MG63 (cell line): Measurements from ENCODE around the gene TAGLN2. TPM values are rescaled to one million over a fixed set of nuclear protein-coding genes. Genes with fewer than 3 reads are reported as not detected.

ENCODE experiments used
- DNase-seq: peaks from one replicate; pipeline ENCODE4 v3.0.0-alpha.2; 2020
- H3K27me3 ChIP-seq: fragments of 250-450 bp; sonication (Bioruptor Pico); 2 replicates; pipeline ENCODE4 v1.5.1; 2020; ENCODE audit warnings: mild to moderate bottlenecking, moderate library complexity
- H3K36me3 ChIP-seq: fragments of 250-450 bp; sonication (Bioruptor Pico); 2 replicates; pipeline ENCODE4 v1.5.1; 2020; ENCODE audit warnings: mild to moderate bottlenecking, moderate library complexity
- H3K4me3 ChIP-seq: fragments of 250-450 bp; sonication (Bioruptor Pico); 2 replicates; pipeline ENCODE4 v1.5.1; 2020; ENCODE audit warnings: mild to moderate bottlenecking, moderate library complexity
- H3K9me3 ChIP-seq: fragments of 250-450 bp; sonication (Bioruptor Pico); 2 replicates; pipeline ENCODE4 v1.5.1; 2020; ENCODE audit warnings: mild to moderate bottlenecking, moderate library complexity
- total RNA-seq: library from RNA; depleted of rRNA; stranded (reverse); fragments of >200 nt; shearing (Covaris generic); gene quantifications from 2 replicates; pipeline ENCODE4 v1.2.3, GENCODE V29; 2014; ENCODE audit warnings: low replicate concordance; rRNA removed

TAGLN2 gene
- total RNA-seq, 1 experiment from 2014 or later: 1,079 TPM

DNA sequence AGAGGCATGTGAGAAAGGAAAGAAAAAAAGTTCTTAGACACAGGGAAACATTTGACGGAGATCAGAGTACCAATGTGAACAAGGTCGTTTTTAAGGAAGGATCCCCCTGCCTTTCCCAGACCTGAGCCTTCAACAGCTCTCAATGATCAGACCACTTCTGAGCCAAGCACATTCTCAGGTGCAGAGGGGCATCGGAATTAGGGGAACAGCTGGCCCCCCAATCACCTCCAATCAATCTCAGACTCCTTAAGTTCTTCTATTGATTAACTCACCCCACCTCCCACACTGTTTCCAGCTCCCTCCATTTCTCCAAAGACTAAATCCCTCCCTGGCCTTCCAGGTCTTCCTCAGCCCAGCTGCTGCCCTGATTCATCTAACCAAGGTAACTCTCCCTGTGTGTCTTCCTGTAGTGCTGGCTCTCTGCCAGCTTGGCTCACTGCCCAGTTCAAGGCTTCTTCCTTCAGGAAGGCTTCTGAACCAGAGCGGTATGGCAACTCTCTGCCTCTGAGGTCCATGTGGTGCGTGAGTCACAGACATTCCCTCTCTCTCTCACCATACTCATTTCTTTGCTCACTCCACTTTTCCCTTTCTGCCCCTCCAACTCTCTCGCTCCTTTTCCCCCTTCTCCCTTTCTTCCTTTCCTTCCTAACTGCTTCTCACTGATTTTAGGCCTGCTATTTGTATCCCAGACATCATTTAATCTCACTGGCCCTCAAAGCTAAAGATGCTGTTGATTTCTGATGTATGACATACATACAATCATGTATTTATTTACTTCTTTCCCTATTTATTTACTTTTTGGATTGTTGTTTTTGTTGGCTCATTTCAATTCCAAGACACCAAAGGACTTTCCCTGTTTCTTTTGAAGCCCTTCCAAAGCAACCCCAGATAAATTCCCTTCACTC lies 43.4 kb downstream of the TAGLN2 start:
- no peaks in the 10 kb centered on the region for H3K9me3 ChIP-seq
- H3K4me3 ChIP-seq: no peak overlapping the region
- no peaks in the 10 kb centered on the region; the same call in 1 of the 2 replicates for H3K36me3 ChIP-seq
- no peaks in the 10 kb centered on the region for H3K27me3 ChIP-seq
- DNase-seq: peak; percentile 98

DNA sequence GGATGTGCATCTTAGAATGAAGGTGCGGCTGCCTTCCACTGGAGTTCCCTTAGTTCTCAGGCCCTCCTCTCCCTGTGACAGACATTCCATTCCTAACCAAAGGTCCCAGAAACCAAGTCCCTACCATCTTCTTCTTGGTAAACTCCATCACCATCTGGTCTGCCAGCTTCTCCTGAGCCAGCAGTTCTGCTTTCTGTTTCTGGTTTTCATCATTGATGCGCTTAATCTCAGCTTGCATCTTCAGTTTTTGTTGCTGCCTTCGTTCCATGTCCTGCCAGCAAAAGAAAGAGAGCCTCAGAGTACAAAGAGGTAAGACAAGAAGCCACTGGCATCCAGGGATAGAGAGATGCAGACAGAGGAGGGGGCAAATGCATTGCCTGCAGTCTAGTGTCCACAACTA lies 44.9 kb downstream of the TAGLN2 start:
- H3K4me3 ChIP-seq: no peak overlapping the region
- H3K36me3 ChIP-seq: no peaks in the 10 kb centered on the region; the same call in 1 of the 2 replicates
- no peaks in the 10 kb centered on the region for H3K27me3 ChIP-seq
- DNase-seq: no peak
- H3K9me3 ChIP-seq: no peaks in the 10 kb centered on the region

DNA sequence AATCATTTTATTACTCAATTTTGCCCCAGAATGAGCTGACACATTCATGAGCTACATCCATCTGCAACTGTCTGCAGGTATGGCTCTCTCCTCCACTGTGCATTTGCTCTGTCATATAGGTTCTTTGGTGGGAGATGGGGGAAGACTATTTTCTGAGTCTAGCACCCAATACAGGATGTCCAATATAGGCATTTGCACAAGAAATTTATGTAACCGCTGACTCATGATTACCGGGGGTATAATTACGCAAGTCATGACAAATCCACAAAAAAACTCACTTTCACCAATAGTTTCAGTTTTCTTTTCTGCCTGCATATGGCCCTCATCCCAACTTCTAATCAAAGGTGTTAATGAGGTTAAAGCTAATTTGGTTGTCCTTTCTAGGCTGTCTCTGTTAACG lies 45.3 kb downstream of the TAGLN2 start:
- DNase-seq: no peak
- Histone ChIP-seq H3K36me3 (no peaks in the 10 kb centered on the region; the same call in 1 of the 2 replicates), H3K9me3 (no peaks in the 10 kb centered on the region), H3K27me3 (no peaks in the 10 kb centered on the region), H3K4me3 (no peak overlapping the region)

DNA sequence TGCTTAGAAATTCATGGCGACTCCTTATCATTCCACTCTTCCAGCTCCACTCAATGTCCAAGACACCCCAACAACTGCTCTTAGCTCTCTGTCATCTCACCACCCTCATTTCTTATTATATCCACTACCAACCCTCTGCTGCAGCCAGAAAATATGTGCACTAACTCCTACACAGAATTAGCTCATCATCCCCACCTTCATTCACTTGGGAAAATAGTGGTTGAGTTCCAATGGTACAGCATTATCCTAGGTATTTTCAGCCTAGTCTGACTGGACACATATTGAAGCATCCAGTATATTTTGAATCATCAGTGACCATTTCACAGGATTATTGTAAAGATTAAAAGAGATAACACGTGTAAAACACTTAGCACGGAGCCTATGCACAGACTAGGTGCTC lies 46.2 kb downstream of the TAGLN2 start:
- no peaks in the 10 kb centered on the region for H3K9me3 ChIP-seq
- no peaks in the 10 kb centered on the region for H3K27me3 ChIP-seq
- DNase-seq: no peak
- H3K4me3 ChIP-seq: no peak overlapping the region
- no peaks in the 10 kb centered on the region; the same call in 1 of the 2 replicates for H3K36me3 ChIP-seq

DNA sequence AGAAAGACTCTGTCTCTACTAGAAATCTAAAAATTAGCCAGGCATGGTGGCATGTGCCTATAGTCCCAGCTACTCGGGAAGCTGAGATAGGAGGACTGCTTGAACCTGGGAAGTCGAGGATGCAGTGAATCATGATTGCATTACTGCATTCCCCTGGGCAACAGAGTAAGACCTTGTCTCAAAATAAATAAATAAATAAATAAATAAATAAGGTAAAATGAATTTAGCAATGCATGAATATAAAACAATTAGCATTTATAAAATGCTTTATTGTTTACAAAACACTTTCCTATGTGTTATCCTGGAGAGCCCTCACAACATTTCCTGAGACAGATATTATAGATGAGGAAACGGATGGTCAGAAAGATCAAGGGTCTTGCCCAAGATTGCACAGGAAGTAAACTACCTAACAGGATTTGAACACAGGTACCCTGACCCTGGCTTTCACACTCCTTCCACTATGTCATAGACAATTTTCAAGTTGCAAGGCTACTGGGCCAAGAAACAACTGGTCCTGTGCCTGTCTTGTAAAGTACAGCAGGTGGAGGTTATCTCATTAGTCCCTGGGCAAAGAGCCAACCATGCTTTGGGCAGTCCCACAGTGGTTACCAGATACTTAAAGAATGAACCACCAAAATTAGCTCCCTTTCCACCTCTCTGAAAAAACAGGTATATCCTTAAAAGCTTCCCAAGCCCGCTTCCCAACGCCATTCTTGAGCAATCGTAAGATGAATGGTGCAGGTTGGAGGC lies 47.4 kb downstream of the TAGLN2 start:
- DNase-seq: no peak
- Histone ChIP-seq H3K9me3 (no peaks in the 10 kb centered on the region), H3K36me3 (no peaks in the 10 kb centered on the region; the same call in 1 of the 2 replicates)

DNA sequence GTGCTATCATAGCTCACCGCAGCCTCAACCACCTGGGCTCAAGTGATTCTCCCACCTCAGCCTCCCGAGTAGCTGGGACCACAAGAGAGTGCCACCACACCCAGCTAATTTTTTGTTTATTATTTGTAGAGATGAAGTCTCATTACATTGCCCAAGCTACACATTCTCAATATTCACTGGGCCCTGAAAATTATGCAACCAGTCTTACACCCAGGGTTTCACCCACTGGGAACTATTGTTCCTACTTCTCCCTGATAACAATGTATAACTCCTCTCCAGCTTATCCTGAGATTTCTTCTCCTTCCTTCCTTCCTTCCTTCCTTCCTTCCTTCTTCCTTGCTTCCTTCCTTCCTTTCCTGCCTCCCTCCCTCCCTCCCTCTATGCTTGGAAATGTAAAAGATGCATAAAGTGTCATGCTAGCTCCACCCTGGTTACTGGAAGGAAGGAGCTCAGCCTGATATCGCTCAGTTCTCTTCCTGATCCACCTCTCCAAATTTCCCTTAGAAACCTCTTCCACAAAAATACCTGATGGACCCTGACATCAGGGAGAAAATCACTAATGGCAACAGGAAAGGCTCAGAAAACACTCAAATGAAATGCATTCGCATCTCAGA lies 51.7 kb downstream of the TAGLN2 start:
- Histone ChIP-seq H3K36me3 (no peaks in the 10 kb centered on the region), H3K4me3 (no peak overlapping the region), H3K9me3 (no peaks in the 10 kb centered on the region), H3K27me3 (no peaks in the 10 kb centered on the region)
- no peak for DNase-seq

More for the DNA sequence above, 47.4 kb downstream of the TAGLN2 start:
- Histone ChIP-seq H3K27me3 (no peaks in the 10 kb centered on the region), H3K4me3 (no peak overlapping the region)

DNA sequence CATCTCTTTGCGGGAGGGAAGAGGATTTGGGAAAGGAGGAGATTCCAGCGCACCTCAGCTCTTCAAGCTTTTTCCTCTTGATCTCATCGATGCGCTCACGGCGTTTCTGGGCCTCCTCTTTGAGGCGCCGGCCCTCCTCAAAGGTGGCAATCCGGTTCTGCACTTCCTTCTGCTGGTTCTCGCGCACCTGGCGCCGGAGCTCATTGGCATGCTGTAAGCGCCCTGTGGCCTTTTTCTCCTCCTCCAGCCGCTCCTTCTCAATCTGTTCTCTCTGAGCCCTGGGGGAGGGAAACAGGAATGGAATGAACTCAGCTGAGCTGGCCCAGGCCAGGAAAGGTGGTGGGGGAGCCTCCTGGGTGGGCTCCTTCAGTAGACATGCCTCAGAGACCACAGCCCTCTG lies 52.4 kb downstream of the TAGLN2 start:
- no peaks in the 10 kb centered on the region for H3K36me3 ChIP-seq
- no peaks in the 10 kb centered on the region for H3K9me3 ChIP-seq
- H3K4me3 ChIP-seq: no peak overlapping the region
- H3K27me3 ChIP-seq: no peaks in the 10 kb centered on the region
- no peak for DNase-seq

DNA sequence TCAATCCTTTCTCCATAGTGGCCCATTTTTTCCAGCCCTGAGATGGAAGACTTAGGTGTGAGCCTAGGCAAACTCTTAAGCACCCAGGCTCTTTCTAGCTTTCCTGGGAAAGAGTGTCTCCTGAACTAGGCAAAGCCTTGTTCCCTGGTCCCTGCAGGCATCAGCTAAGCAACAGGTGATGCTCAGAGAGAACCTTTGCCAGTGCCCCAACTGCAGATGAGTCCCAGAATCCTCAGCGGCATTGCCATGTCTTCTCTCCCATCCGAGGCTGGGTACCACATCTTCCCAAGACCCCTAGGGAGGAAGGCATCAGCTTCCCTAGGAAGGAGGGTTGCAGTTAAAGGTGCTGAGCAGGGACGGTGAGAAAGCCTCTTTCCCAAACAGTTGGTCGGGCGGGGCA lies 54.6 kb downstream of the TAGLN2 start:
- no peak overlapping the region for H3K4me3 ChIP-seq
- H3K27me3 ChIP-seq: no peaks in the 10 kb centered on the region
- DNase-seq: no peak
- no peaks in the 10 kb centered on the region for H3K9me3 ChIP-seq
- no peaks in the 10 kb centered on the region for H3K36me3 ChIP-seq

DNA sequence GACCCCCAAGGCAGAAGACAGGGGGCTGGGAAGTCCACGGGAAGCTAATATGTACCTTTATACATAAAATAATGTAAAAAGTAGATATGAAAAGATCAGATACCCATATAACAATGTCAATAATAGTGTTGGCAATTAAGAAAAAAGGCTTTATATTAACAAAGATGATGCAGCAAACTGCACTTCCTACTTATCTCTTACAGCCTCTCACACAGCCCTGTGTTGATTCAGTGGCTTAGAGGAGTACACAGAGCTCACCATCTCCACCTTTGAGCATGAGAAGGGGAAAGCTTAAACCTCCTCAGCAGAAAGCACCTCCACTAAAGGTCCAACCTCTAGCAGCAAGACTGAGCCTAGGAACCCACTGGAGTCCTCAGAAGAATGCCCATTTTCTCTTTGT lies 55.7 kb downstream of the TAGLN2 start:
- Histone ChIP-seq H3K27me3 (no peaks in the 10 kb centered on the region), H3K4me3 (no peak overlapping the region), H3K9me3 (no peaks in the 10 kb centered on the region), H3K36me3 (no peaks in the 10 kb centered on the region)
- DNase-seq: no peak

DNA sequence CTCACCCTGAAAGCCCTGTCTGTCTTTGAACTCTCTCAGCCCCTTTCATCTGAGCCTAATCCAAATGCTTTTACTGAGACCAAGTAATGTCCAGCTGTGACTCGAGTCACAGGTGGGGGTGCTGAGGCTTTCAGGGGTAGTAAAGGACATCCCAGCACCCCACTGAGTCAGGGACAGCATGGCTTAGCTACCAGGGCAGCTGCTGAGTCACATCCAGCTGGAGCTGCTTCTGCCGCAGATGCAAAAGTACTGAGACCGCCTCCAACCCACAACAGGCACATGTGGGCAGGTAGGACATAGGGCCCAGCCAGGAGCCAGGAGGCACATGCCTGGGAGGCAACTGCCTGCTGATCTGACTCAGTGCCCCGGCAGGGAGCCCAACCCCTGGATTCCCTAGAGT lies 56.1 kb downstream of the TAGLN2 start:
- no peaks in the 10 kb centered on the region for H3K9me3 ChIP-seq
- peak; percentile 79 for DNase-seq
- H3K27me3 ChIP-seq: no peaks in the 10 kb centered on the region
- H3K4me3 ChIP-seq: no peak overlapping the region
- no peaks in the 10 kb centered on the region for H3K36me3 ChIP-seq

DNA sequence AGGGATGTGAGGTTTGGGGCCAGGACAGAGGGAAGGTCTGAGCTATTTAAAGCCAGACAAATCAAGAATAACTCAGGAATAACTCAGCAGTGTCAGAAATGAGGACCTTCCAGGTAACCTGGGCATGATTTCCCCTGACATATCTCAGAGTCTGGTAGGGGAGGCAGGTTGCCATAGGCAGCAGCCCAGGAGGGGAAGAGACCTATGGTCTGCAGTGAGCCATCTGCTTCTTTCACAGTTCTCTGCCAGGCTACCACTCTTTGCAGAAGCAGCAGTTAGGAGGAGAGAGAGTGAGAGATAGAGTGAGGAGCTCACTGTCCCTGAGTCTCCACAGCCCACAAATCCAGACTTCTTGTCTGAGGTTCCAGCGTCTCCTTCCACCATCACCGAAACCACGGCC lies 56.5 kb downstream of the TAGLN2 start:
- Histone ChIP-seq H3K27me3 (no peaks in the 10 kb centered on the region), H3K36me3 (no peaks in the 10 kb centered on the region), H3K9me3 (no peaks in the 10 kb centered on the region), H3K4me3 (no peak overlapping the region)
- no peak for DNase-seq

Other genes with a start within 250 kb of the TAGLN2 start
- gene CRP, start 210.9 kb downstream of the TAGLN2 start, total RNA-seq: not detected in 2 replicates
- 9.2 and 17.1 TPM in 2 replicates for gene DUSP23, start 144.5 kb downstream of the TAGLN2 start, total RNA-seq
- not detected in 2 replicates for gene FCRL6, start 123.1 kb downstream of the TAGLN2 start, total RNA-seq
- gene SLAMF8, start 98.6 kb downstream of the TAGLN2 start, total RNA-seq: not detected in 2 replicates
- not detected in 2 replicates for gene VSIG8, start 62.9 kb downstream of the TAGLN2 start, total RNA-seq
- gene CFAP45, start 25.3 kb downstream of the TAGLN2 start, total RNA-seq: 0.10 and 0.39 TPM in 2 replicates
- not detected in 2 replicates for gene IGSF9, start 20.1 kb upstream of the TAGLN2 start, total RNA-seq
- not detected in 2 replicates for gene SLAMF9, start 28.7 kb upstream of the TAGLN2 start, total RNA-seq
- 4.1 and 4.6 TPM in 2 replicates for gene PIGM, start 106.5 kb upstream of the TAGLN2 start, total RNA-seq
- gene KCNJ10, start 144.7 kb upstream of the TAGLN2 start, total RNA-seq: not detected in 2 replicates
- not detected in 2 replicates for gene KCNJ9, start 156.0 kb upstream of the TAGLN2 start, total RNA-seq
- 18.0 and 20.2 TPM in 2 replicates for gene IGSF8, start 173.1 kb upstream of the TAGLN2 start, total RNA-seq
- not detected in 2 replicates for gene ATP1A2, start 190.3 kb upstream of the TAGLN2 start, total RNA-seq
- not detected in 2 replicates for gene ATP1A4, start 226.1 kb upstream of the TAGLN2 start, total RNA-seq